Measurements from ENCODE around the gene SULT1A1.

DNA sequence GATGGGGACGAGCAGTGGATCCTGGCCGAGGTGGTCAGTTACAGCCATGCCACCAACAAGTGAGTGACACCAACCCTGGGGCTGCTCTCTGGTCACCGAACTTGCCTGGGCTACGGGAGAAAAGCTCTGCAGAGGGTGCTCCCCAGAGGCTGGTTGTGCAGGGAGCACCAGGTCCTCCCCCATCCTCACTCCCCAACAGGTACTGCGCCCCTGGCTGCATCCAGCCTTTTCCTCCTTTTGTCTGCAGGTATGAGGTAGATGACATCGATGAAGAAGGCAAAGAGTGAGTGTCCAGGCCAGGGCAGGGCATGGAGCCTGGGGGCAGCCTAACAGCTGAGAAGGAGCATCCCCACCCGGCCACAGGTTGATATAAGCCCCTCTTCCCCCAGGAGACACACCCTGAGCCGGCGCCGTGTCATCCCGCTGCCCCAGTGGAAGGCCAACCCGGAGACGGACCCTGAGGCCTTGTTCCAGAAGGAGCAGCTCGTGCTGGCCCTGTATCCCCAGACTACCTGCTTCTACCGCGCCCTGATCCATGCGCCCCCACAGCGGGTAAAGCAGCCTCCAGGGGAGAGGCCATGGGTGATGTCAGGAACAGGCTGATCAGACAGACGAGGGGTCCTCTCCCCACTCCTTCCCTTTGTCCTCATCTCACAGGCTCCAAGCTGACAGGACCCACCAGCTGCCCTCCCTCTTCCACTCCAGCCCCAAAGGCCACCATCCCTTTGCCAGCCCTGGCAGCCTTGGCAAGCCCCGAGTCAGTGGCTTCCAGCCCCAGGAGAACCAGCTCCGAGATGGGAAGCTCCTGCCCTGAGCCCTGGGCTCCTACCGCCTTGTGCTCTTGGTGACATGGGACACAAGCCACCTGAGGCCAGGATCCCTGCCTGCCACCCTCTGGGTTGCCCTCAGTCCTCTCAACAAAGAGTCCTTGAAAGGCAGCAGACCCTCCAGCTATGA is 19.2 kb downstream of the SULT1A1 start:
- TF ChIP-seq REST (IDR thresholded peaks at IDR 0.05; ENCODE audit: insufficient read depth in 1 of 2, low read depth in 2 of 2, low read length in 2 of 2): no peak
- no peak for TF ChIP-seq SIN3A (IDR thresholded peaks at IDR 0.05; ENCODE audit: borderline replicate concordance, insufficient read depth, low read length)
